Measurements from ENCODE around the gene NOL4. TPM values are rescaled to one million over a fixed set of nuclear protein-coding genes. Genes with fewer than 3 reads are reported as not detected.

The NOL4 gene
- total and polyA plus RNA-seq, 2 experiments from 2014 or later, result 0.48 to 1.5 TPM

GRCh38 chr18:34207344-34207851 is 17.3 kb downstream of the NOL4 start:
- no peak overlapping the region for H3K27ac ChIP-seq

DNA sequence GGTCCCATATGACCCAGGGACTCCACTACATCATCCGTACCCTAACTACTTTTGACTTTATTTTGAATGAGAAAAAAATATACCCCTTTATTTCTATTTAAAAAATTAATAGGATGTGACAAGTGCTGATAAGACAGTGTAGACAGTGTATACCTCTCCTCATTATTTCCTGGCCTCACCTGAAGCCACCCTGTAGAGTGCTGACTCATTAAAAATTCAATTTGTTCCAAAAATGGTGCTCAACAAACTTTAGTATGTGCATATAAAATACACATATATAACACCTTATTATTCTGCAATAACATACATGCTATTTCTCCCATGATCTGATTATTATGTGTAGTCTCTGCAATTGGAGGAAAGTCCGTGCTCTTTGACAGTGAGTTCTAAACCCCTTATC is 20.8 kb downstream of the NOL4 start:
- no peak for TF ChIP-seq CTCF (IDR thresholded peaks at IDR 0.05; ENCODE audit: low read depth, low read length)
- Histone ChIP-seq H3K9me3 (ENCODE audit: low read depth) (no peaks in the 10 kb centered on the region), H3K27ac (no peak overlapping the region), H3K4me3 (no peak overlapping the region), H3K4me1 (ENCODE audit: low read depth) (no peaks in the 10 kb centered on the region), H3K36me3 (no peaks in the 10 kb centered on the region), H3K27me3 (no peaks in the 10 kb centered on the region)
- no peak for DNase-seq (ENCODE audit: low read depth in 1 of 2, low spot score in 1 of 2)

More at GRCh38 chr18:34207344-34207851, 17.3 kb downstream of the NOL4 start:
- Histone ChIP-seq H3K9me3 (ENCODE audit: low read depth) (no peaks in the 10 kb centered on the region), H3K27me3 (no peaks in the 10 kb centered on the region), H3K36me3 (no peaks in the 10 kb centered on the region), H3K4me3 (no peak overlapping the region), H3K4me1 (ENCODE audit: low read depth) (no peaks in the 10 kb centered on the region)
- DNase-seq (ENCODE audit: low read depth in 1 of 2, low spot score in 1 of 2), result no peak
- TF ChIP-seq CTCF (IDR thresholded peaks at IDR 0.05; ENCODE audit: low read depth, low read length), result no peak

GRCh38 chr18:34196256-34196655 is 28.5 kb downstream of the NOL4 start:
- Histone ChIP-seq H3K27ac (no peak overlapping the region), H3K4me1 (ENCODE audit: low read depth) (no peaks in the 10 kb centered on the region), H3K27me3 (no peaks in the 10 kb centered on the region), H3K36me3 (no peaks in the 10 kb centered on the region), H3K9me3 (ENCODE audit: low read depth) (no peaks in the 10 kb centered on the region), H3K4me3 (no peak overlapping the region)
- DNase-seq (ENCODE audit: low read depth in 1 of 2, low spot score in 1 of 2), result no peak
- no peak for TF ChIP-seq CTCF (IDR thresholded peaks at IDR 0.05; ENCODE audit: low read depth, low read length)

GRCh38 chr18:34194239-34194638 is 30.5 kb downstream of the NOL4 start:
- no peak for DNase-seq (ENCODE audit: low read depth in 1 of 2, low spot score in 1 of 2)
- H3K4me1 ChIP-seq (ENCODE audit: low read depth), result no peaks in the 10 kb centered on the region
- H3K27me3 ChIP-seq, result no peaks in the 10 kb centered on the region
- H3K9me3 ChIP-seq (ENCODE audit: low read depth), result no peaks in the 10 kb centered on the region
- TF ChIP-seq CTCF (IDR thresholded peaks at IDR 0.05; ENCODE audit: low read depth, low read length), result no peak
- H3K36me3 ChIP-seq, result no peaks in the 10 kb centered on the region
- H3K27ac ChIP-seq, result no peak overlapping the region
- H3K4me3 ChIP-seq, result no peak overlapping the region

GRCh38 chr18:34189656-34190435 is 34.9 kb downstream of the NOL4 start:
- H3K36me3 ChIP-seq, result no peaks in the 10 kb centered on the region
- DNase-seq (ENCODE audit: low read depth in 1 of 2, low spot score in 1 of 2), result no peak
- H3K27ac ChIP-seq, result no peak overlapping the region
- TF ChIP-seq CTCF (IDR thresholded peaks at IDR 0.05; ENCODE audit: low read depth, low read length), result no peak
- H3K27me3 ChIP-seq, result no peaks in the 10 kb centered on the region
- no peak overlapping the region for H3K4me3 ChIP-seq
- no peaks in the 10 kb centered on the region for H3K9me3 ChIP-seq (ENCODE audit: low read depth)
- H3K4me1 ChIP-seq (ENCODE audit: low read depth), result no peaks in the 10 kb centered on the region

All from cardiac muscle cell (in vitro differentiated cells and primary cell).